WTC11 (cell line): ENCODE data around the gene NUDT21. TPM values are rescaled to one million over a fixed set of nuclear protein-coding genes. Genes with fewer than 3 reads are reported as not detected.

Experiments used
- ATAC-seq: fragments of 200-7000 bp; cut with Tn5 transposase; 2 replicates; pipeline ENCODE4 v1.10.0; 2021; ENCODE audit warnings: mild to moderate bottlenecking, moderate library complexity
- CTCF ChIA-PET: fragments of 300-600 bp; sonication (Branson Sonifier 250); formaldehyde crosslinking; loops from one replicate; lab custom pipeline; 2021; ENCODE audit warnings: antibody characterized with exemption; lab: Charles Lee
- POLR2A ChIA-PET: fragments of 350-600 bp; sonication (Branson Sonifier 250); formaldehyde crosslinking; loops from one replicate; lab custom pipeline; 2021; ENCODE audit warnings: antibody characterized with exemption; lab: Charles Lee
- DNase-seq: peaks from one replicate; pipeline ENCODE4 v3.0.0; 2021; ENCODE audit warnings: low spot score
- H3K27ac Mint-ChIP-seq: 2 replicates; pipeline ENCODE4 v1.8.0; 2021; ENCODE audit warnings: mixed read lengths
- H3K27me3 Mint-ChIP-seq: 2 replicates; pipeline ENCODE4 v1.8.0; 2021; ENCODE audit warnings: low read depth, mild to moderate bottlenecking, moderate library complexity, mixed read lengths
- H3K36me3 Mint-ChIP-seq: 2 replicates; pipeline ENCODE4 v1.8.0; 2021; ENCODE audit warnings: mixed read lengths
- H3K4me1 Mint-ChIP-seq: 2 replicates; pipeline ENCODE4 v1.8.0; 2022; ENCODE audit warnings: mixed read lengths
- H3K4me3 Mint-ChIP-seq: 2 replicates; pipeline ENCODE4 v1.8.0; 2021; ENCODE audit warnings: mild to moderate bottlenecking, moderate library complexity, mixed read lengths
- H3K9me3 Mint-ChIP-seq: 2 replicates; pipeline ENCODE4 v1.8.0; 2021; ENCODE audit warnings: mixed read lengths
- GABPB1 ChIP-seq: sonication (generic); formaldehyde crosslinking; IDR thresholded peaks from 2 replicates; pipeline ENCODE4 v1.8.1; 2023; ENCODE audit warnings: mild to moderate bottlenecking, missing genetic modification reagents
- GTF2I ChIP-seq: fragments of 250-450 bp; sonication (Bioruptor Pico); conservative IDR thresholded peaks from 2 replicates; pipeline ENCODE4 v1.4.0; 2021; ENCODE audit warnings: mild to moderate bottlenecking
- MYBL2 ChIP-seq: sonication (generic); formaldehyde crosslinking; IDR thresholded peaks from 2 replicates; pipeline ENCODE4 v1.8.1; 2023; ENCODE audit warnings: mild to moderate bottlenecking, moderate library complexity, missing genetic modification reagents
- NFE2L1 ChIP-seq: sonication (generic); formaldehyde crosslinking; IDR thresholded peaks from 2 replicates; pipeline ENCODE4 v1.8.1; 2023; ENCODE audit warnings: missing genetic modification reagents
- PRRX2 ChIP-seq: fragments of 250-450 bp; sonication (Bioruptor Pico); IDR thresholded peaks from 2 replicates; pipeline ENCODE4 v1.8.0; 2021; ENCODE audit warnings: mild to moderate bottlenecking
- RELA ChIP-seq: sonication (generic); formaldehyde crosslinking; IDR thresholded peaks from 2 replicates; pipeline ENCODE4 v1.8.1; 2022; ENCODE audit warnings: missing genetic modification reagents, mild to moderate bottlenecking, borderline replicate concordance
- SP1 ChIP-seq: sonication (generic); formaldehyde crosslinking; conservative IDR thresholded peaks from 2 replicates; pipeline ENCODE4 v1.8.1; 2022; ENCODE audit warnings: missing genetic modification reagents
- TEAD4 ChIP-seq: sonication (generic); formaldehyde crosslinking; IDR thresholded peaks from 2 replicates; pipeline ENCODE4 v1.8.0; 2022; ENCODE audit warnings: mild to moderate bottlenecking, missing genetic modification reagents
- ZNF396 ChIP-seq: fragments of 250-450 bp; sonication (Bioruptor Pico); IDR thresholded peaks from 2 replicates; pipeline ENCODE4 v1.8.0; 2021; ENCODE audit warnings: mild to moderate bottlenecking, moderate library complexity, borderline replicate concordance
- ZNF416 ChIP-seq: fragments of 250-450 bp; sonication (Bioruptor Pico); IDR thresholded peaks from 2 replicates; pipeline ENCODE4 v1.9.0; 2021; ENCODE audit warnings: mild to moderate bottlenecking, inconsistent platforms
- total RNA-seq: library from RNA; stranded (reverse); gene quantifications from 3 replicates; pipeline ENCODE4 v1.2.3, GENCODE V29; 2021
- TF ChIP-seq, protein P1 (sequence below): sonication (generic); formaldehyde crosslinking; IDR thresholded peaks from 2 replicates; pipeline ENCODE4 v1.8.0; 2022; ENCODE audit warnings: missing genetic modification reagents
- TF ChIP-seq, protein P2 (sequence below): fragments of 250-450 bp; sonication (Bioruptor Pico); IDR thresholded peaks from 2 replicates; pipeline ENCODE4 v1.8.0; 2021; ENCODE audit warnings: mild to moderate bottlenecking
- TF ChIP-seq, protein P3 (sequence below): sonication (generic); formaldehyde crosslinking; IDR thresholded peaks from 2 replicates; pipeline ENCODE4 v1.8.1; 2023; ENCODE audit warnings: mild to moderate bottlenecking, moderate library complexity, missing genetic modification reagents
- TF ChIP-seq, protein P4 (sequence below): sonication (generic); formaldehyde crosslinking; IDR thresholded peaks from 2 replicates; pipeline ENCODE4 v1.8.1; 2022; ENCODE audit warnings: low read depth, missing genetic modification reagents, borderline replicate concordance
- TF ChIP-seq, protein P5 (sequence below): sonication (generic); formaldehyde crosslinking; IDR thresholded peaks from 2 replicates; pipeline ENCODE4 v1.8.0; 2022; ENCODE audit warnings: mild to moderate bottlenecking, missing genetic modification reagents
- TF ChIP-seq, protein P6 (sequence below): fragments of 250-450 bp; sonication (Bioruptor Pico); IDR thresholded peaks from 2 replicates; pipeline ENCODE4 v1.9.0; 2021; ENCODE audit warnings: mild to moderate bottlenecking, borderline replicate concordance

The NUDT21 gene
- total RNA-seq, 1 experiment from 2014 or later = 263 TPM

DNA sequence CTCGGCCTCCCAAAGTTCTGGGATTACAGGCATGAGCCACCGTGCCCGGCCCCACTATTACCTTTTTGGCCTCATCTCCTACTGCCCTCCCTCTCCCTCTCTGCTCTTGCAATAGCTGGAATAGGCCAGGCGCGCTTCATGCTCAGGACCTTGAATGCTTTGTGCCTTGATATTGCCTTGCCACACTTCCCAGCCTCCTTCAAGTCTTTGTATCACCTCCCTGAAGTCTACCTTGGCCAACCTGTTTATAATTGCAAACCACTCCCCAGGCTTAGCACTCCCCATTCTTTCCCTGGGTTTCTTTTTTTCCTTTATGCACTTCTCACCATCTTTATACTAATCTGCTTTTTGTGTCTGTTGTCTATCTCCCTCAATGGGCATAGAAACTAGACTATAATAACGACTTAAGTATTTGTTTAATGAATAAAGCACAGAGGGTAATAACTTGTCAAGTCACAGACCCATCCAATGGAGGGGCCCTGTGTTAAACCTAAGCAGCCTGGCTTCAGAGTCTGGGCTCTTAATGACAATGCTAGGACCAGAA, 6.9 kb upstream of the NUDT21 start (continued):
- TF ChIP-seq, protein P1, sequence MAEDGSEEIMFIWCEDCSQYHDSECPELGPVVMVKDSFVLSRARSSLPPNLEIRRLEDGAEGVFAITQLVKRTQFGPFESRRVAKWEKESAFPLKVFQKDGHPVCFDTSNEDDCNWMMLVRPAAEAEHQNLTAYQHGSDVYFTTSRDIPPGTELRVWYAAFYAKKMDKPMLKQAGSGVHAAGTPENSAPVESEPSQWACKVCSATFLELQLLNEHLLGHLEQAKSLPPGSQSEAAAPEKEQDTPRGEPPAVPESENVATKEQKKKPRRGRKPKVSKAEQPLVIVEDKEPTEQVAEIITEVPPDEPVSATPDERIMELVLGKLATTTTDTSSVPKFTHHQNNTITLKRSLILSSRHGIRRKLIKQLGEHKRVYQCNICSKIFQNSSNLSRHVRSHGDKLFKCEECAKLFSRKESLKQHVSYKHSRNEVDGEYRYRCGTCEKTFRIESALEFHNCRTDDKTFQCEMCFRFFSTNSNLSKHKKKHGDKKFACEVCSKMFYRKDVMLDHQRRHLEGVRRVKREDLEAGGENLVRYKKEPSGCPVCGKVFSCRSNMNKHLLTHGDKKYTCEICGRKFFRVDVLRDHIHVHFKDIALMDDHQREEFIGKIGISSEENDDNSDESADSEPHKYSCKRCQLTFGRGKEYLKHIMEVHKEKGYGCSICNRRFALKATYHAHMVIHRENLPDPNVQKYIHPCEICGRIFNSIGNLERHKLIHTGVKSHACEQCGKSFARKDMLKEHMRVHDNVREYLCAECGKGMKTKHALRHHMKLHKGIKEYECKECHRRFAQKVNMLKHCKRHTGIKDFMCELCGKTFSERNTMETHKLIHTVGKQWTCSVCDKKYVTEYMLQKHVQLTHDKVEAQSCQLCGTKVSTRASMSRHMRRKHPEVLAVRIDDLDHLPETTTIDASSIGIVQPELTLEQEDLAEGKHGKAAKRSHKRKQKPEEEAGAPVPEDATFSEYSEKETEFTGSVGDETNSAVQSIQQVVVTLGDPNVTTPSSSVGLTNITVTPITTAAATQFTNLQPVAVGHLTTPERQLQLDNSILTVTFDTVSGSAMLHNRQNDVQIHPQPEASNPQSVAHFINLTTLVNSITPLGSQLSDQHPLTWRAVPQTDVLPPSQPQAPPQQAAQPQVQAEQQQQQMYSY (CRISPR knock-in tag) = no peak
- no peak for TF ChIP-seq ZNF396 (CRISPR knock-in tag)

DNA sequence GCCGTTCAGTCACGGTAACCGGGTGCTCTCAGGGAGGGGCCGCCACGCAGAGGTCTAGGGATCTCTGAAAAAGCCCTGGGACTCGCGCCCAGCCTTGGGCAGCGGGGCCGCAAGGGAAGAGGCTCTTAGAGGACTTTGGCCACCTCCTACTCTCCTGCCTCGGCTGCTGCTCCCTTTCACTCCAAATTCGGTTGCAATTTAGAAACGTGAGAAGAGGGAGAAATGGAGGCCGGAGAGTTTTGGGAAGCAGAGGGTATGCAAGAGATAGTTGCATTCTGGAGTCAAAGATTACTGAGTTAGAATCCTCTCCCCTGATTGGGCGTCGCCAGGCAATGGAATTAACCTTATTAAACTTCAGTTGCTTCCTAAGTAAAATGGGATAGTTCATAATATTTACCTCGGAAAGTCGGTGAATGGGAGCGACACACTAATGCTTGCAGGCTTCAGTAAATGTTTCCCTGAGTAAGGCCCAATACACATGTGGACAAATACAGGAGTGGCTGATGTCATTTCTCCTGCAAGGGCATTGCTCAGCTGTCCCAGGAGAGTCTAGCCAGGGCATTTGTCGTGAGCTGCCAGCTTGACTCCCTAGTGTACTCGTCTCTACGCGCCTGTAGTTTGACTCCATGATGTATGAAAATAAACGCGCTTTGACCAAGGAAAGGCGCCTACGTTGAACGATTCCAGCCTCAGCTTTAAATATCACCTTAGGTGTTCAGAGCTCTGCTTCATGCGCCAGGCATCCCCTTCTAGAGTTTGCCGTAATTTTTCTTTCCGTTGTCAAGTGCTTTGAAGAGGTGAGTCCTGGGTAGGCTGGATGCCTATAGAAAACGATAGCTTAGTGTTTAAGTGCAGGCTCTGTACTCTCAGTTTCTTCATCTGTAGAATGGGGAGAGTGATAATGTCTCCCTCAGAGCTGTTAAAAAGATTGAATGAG, 889 bp upstream of the NUDT21 start:
- Mint-ChIP-seq H3K4me1 (peaks cover 20% of the 10 kb centered on the region), H3K36me3 (peaks cover 38% of the 10 kb centered on the region), H3K27ac (peak overlapping the region; percentile 95), H3K9me3 (no peaks in the 10 kb centered on the region), H3K4me3 (peak overlapping the region; percentile 97), H3K27me3 (no peaks in the 10 kb centered on the region)
- ATAC-seq (peak; percentile 58), DNase-seq (no peak)
- ChIA-PET CTCF (interaction anchor here (0.9 to 1.4 kb wide), 8 partner anchors 8 to 149 kb away, joined by 3 to 13 read pairs (median 4); no protein-coding TSS in a partner anchor), POLR2A (interaction anchor here (1.0 to 1.8 kb wide), 4 partner anchors 9 to 250 kb away, joined by 3 to 6 read pairs (median 4); no protein-coding TSS in a partner anchor)
- TF ChIP-seq, protein P2, sequence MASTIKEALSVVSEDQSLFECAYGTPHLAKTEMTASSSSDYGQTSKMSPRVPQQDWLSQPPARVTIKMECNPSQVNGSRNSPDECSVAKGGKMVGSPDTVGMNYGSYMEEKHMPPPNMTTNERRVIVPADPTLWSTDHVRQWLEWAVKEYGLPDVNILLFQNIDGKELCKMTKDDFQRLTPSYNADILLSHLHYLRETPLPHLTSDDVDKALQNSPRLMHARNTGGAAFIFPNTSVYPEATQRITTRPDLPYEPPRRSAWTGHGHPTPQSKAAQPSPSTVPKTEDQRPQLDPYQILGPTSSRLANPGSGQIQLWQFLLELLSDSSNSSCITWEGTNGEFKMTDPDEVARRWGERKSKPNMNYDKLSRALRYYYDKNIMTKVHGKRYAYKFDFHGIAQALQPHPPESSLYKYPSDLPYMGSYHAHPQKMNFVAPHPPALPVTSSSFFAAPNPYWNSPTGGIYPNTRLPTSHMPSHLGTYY (CRISPR knock-in tag) = no peak
- TF ChIP-seq, protein P3, sequence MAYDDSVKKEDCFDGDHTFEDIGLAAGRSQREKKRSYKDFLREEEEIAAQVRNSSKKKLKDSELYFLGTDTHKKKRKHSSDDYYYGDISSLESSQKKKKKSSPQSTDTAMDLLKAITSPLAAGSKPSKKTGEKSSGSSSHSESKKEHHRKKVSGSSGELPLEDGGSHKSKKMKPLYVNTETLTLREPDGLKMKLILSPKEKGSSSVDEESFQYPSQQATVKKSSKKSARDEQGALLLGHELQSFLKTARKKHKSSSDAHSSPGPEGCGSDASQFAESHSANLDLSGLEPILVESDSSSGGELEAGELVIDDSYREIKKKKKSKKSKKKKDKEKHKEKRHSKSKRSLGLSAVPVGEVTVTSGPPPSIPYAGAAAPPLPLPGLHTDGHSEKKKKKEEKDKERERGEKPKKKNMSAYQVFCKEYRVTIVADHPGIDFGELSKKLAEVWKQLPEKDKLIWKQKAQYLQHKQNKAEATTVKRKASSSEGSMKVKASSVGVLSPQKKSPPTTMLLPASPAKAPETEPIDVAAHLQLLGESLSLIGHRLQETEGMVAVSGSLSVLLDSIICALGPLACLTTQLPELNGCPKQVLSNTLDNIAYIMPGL (CRISPR knock-in tag) = 0 out of 2 replicates have a peak, but pooled peaks have one; percentile 21
- TF ChIP-seq TEAD4 = no peak
- peak; percentile 65 for TF ChIP-seq GABPB1 (CRISPR knock-in tag)
- no peak for TF ChIP-seq SP1 (CRISPR knock-in tag)
- TF ChIP-seq, protein P4, sequence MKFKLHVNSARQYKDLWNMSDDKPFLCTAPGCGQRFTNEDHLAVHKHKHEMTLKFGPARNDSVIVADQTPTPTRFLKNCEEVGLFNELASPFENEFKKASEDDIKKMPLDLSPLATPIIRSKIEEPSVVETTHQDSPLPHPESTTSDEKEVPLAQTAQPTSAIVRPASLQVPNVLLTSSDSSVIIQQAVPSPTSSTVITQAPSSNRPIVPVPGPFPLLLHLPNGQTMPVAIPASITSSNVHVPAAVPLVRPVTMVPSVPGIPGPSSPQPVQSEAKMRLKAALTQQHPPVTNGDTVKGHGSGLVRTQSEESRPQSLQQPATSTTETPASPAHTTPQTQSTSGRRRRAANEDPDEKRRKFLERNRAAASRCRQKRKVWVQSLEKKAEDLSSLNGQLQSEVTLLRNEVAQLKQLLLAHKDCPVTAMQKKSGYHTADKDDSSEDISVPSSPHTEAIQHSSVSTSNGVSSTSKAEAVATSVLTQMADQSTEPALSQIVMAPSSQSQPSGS = no peak
- peak; percentile 67 for TF ChIP-seq GTF2I (CRISPR knock-in tag)

DNA sequence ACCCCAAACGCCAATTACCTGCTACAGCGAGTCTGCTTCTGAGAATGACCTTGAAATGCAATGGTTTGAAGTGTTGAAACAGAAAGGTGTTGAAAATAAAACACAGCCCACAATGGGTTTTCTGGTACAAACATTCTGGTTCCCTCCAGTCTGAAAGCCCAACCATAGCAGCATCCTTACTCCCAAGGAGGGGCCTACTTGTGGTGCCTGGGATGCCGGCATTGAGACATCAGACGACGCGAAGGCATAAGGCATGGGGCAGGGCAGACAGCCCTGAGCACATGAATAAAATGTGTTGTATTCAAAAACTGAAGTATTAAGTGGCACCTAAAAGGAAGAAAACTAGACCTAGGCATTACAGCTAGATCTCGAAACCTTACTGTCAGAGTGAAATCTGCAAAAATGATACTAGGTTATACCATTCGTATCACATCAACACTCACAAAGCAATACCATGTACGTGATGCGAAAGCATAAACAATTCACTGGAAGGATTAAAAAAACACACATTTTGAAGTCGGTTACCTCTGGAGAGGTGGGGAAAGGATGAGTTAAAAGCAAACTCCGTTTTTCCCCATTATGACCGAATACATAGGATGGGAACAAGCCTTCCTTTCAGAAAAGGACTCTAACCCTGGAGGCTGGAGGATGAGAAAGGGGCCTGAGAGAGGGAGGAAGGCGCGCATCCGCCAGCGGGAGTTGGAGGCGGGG, 702 bp downstream of the NUDT21 start:
- H3K4me3 Mint-ChIP-seq = peak overlapping the region; percentile 97
- peaks cover 37% of the 10 kb centered on the region for H3K36me3 Mint-ChIP-seq
- ChIA-PET POLR2A (interaction anchor here (0.6 to 1.8 kb wide), 5 partner anchors 7 to 251 kb away, joined by 3 to 6 read pairs (median 5); no protein-coding TSS in a partner anchor), CTCF (interaction anchor here (0.6 to 1.4 kb wide), 8 partner anchors 41 to 278 kb away, joined by 3 to 13 read pairs (median 4); no protein-coding TSS in a partner anchor)
- ATAC-seq = no peak
- H3K27ac Mint-ChIP-seq = peak overlapping the region; percentile 85
- TF ChIP-seq TEAD4 (no peak), MYBL2 (no peak), GABPB1 (CRISPR knock-in tag) (peak; percentile 31; the same call in 1 of the 2 replicates), ZNF416 (no peak), NFE2L1 (CRISPR knock-in tag) (no peak), RELA (CRISPR knock-in tag) (no peak), PRRX2 (no peak)
- TF ChIP-seq, protein P5, sequence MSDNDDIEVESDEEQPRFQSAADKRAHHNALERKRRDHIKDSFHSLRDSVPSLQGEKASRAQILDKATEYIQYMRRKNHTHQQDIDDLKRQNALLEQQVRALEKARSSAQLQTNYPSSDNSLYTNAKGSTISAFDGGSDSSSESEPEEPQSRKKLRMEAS (CRISPR knock-in tag) = peak; percentile 8; the same call in 1 of the 2 replicates
- TF ChIP-seq, protein P6, sequence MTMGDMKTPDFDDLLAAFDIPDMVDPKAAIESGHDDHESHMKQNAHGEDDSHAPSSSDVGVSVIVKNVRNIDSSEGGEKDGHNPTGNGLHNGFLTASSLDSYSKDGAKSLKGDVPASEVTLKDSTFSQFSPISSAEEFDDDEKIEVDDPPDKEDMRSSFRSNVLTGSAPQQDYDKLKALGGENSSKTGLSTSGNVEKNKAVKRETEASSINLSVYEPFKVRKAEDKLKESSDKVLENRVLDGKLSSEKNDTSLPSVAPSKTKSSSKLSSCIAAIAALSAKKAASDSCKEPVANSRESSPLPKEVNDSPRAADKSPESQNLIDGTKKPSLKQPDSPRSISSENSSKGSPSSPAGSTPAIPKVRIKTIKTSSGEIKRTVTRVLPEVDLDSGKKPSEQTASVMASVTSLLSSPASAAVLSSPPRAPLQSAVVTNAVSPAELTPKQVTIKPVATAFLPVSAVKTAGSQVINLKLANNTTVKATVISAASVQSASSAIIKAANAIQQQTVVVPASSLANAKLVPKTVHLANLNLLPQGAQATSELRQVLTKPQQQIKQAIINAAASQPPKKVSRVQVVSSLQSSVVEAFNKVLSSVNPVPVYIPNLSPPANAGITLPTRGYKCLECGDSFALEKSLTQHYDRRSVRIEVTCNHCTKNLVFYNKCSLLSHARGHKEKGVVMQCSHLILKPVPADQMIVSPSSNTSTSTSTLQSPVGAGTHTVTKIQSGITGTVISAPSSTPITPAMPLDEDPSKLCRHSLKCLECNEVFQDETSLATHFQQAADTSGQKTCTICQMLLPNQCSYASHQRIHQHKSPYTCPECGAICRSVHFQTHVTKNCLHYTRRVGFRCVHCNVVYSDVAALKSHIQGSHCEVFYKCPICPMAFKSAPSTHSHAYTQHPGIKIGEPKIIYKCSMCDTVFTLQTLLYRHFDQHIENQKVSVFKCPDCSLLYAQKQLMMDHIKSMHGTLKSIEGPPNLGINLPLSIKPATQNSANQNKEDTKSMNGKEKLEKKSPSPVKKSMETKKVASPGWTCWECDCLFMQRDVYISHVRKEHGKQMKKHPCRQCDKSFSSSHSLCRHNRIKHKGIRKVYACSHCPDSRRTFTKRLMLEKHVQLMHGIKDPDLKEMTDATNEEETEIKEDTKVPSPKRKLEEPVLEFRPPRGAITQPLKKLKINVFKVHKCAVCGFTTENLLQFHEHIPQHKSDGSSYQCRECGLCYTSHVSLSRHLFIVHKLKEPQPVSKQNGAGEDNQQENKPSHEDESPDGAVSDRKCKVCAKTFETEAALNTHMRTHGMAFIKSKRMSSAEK = no peak
- no peaks in the 10 kb centered on the region for H3K9me3 Mint-ChIP-seq
- peaks cover 20% of the 10 kb centered on the region for H3K4me1 Mint-ChIP-seq
- no peak for DNase-seq
- no peaks in the 10 kb centered on the region for H3K27me3 Mint-ChIP-seq
